ENCODE measurements around the gene P2RX6.

The P2RX6 gene

GRCh38 chr22:21012446-21013407, 2.2 kb upstream of the P2RX6 start:
- no peak for DNase-seq (ENCODE audit: low read depth in 2 of 2)

- no peak for DNase-seq (ENCODE audit: low read depth in 2 of 2)
These were observed 1.2 kb upstream of the P2RX6 start for GRCh38 chr22:21013657-21014201.

GRCh38 chr22:21014202-21014725, 701 bp upstream of the P2RX6 start:
- peak; percentile 47 to 83 for DNase-seq (ENCODE audit: low read depth in 2 of 2)

- DNase-seq (ENCODE audit: low read depth in 2 of 2) = no peak
These were observed 571 bp downstream of the P2RX6 start for GRCh38 chr22:21015466-21016006.

- no peak for DNase-seq (ENCODE audit: low read depth in 2 of 2)
These were observed 1.9 kb downstream of the P2RX6 start for GRCh38 chr22:21016644-21017420.

GRCh38 chr22:21018314-21018713, 3.3 kb downstream of the P2RX6 start:
- DNase-seq (ENCODE audit: low read depth in 2 of 2) = no peak

GRCh38 chr22:21020802-21021429, 6.0 kb downstream of the P2RX6 start:
- no peak for DNase-seq (ENCODE audit: low read depth in 2 of 2)

GRCh38 chr22:21022507-21022906, 7.5 kb downstream of the P2RX6 start:
- no peak for DNase-seq (ENCODE audit: low read depth in 2 of 2)

- no peak for DNase-seq (ENCODE audit: low read depth in 2 of 2)
These were observed 8.1 kb downstream of the P2RX6 start for GRCh38 chr22:21022955-21023614.

- DNase-seq (ENCODE audit: low read depth in 2 of 2) = peak in 1 of 2 donors; percentile 20
These were observed 10.3 kb downstream of the P2RX6 start for GRCh38 chr22:21025266-21025665.

- no peak for DNase-seq (ENCODE audit: low read depth in 2 of 2)
These were observed 11.1 kb downstream of the P2RX6 start for GRCh38 chr22:21025763-21026755.

- DNase-seq (ENCODE audit: low read depth in 2 of 2) = no peak
These were observed 12.1 kb downstream of the P2RX6 start for GRCh38 chr22:21026783-21027692.

- DNase-seq (ENCODE audit: low read depth in 2 of 2) = no peak
These were observed 13.6 kb downstream of the P2RX6 start for GRCh38 chr22:21028277-21029251.

GRCh38 chr22:21029486-21030025, 14.6 kb downstream of the P2RX6 start:
- DNase-seq (ENCODE audit: low read depth in 2 of 2) = no peak

- no peak for DNase-seq (ENCODE audit: low read depth in 2 of 2)
These were observed 15.1 kb downstream of the P2RX6 start for GRCh38 chr22:21030032-21030431.

- no peak for DNase-seq (ENCODE audit: low read depth in 2 of 2)
These were observed 15.9 kb downstream of the P2RX6 start for GRCh38 chr22:21030621-21031544.

All from stimulated activated CD8-positive, alpha-beta memory T cell treated with anti-CD3 and anti-CD28 coated beads, Interleukin-7, amount 100 ng/mL, for 4 hours (primary cell).